H1 (cell line): Measurements from ENCODE around the gene CRTC2. TPM values are rescaled to one million over a fixed set of nuclear protein-coding genes. Genes with fewer than 3 reads are reported as not detected.

ENCODE experiments used
- CTCF ChIA-PET: fragments of 300-600 bp; sonication (Branson Sonifier 250); formaldehyde crosslinking; loops from one replicate; lab custom pipeline; 2021; ENCODE audit not compliant: partially characterized antibody; lab: Charles Lee
- POLR2A ChIA-PET: fragments of 300-600 bp; sonication (Branson Sonifier 250); formaldehyde crosslinking; loops from one replicate; lab custom pipeline; 2021; ENCODE audit warnings: inconsistent platforms; ENCODE audit not compliant: partially characterized antibody; lab: Charles Lee
- DNase-seq, 2 experiments: peaks; one replicate each; pipeline versions ENCODE4 v3.0.0 to v3.0.0-alpha.2; 2010 to 2022; ENCODE audit warnings: low spot score in 2 of 2, low read depth in 1 of 2, mixed read lengths in 1 of 2
- FAIRE-seq: peaks from 2 replicates; lab custom pipeline; 2011; peaks lifted over from hg19 to GRCh38; lab: Jason Lieb, UNC
- H2AFZ ChIP-seq: 2 replicates; pipeline ENCODE4 v1.8.1; 2012; ENCODE audit warnings: low read length, inconsistent platforms
- H2AK5ac ChIP-seq: 2 replicates; pipeline ENCODE4 v1.6.1; 2013; ENCODE audit warnings: low read depth, low read length
- H2BK120ac ChIP-seq: replicated peaks from 2 replicates; pipeline ENCODE3; 2013; ENCODE audit warnings: low read depth, low read length, inconsistent platforms
- H2BK12ac ChIP-seq: 2 replicates; pipeline ENCODE4 v1.6.1; 2013; ENCODE audit warnings: low read depth, low read length
- H2BK15ac ChIP-seq: 2 replicates; pipeline ENCODE4 v1.6.1; 2013; ENCODE audit warnings: low read length
- H2BK20ac ChIP-seq: 2 replicates; pipeline ENCODE4 v1.6.1; 2013; ENCODE audit warnings: low read length
- H2BK5ac ChIP-seq: 2 replicates; pipeline ENCODE4 v1.6.1; 2013; ENCODE audit warnings: low read depth, low read length
- H3K14ac ChIP-seq: 2 replicates; pipeline ENCODE4 v1.6.1; 2013; ENCODE audit warnings: inconsistent platforms; ENCODE audit not compliant: insufficient read length
- H3K18ac ChIP-seq: 2 replicates; pipeline ENCODE4 v1.6.1; 2013; ENCODE audit warnings: low read length; ENCODE audit errors: extremely low read depth
- H3K23ac ChIP-seq: 2 replicates; pipeline ENCODE4 v1.6.1; 2013; ENCODE audit warnings: inconsistent platforms; ENCODE audit not compliant: insufficient read length
- H3K23me2 ChIP-seq: 2 replicates; pipeline ENCODE4 v1.6.1; 2013; ENCODE audit warnings: low read depth, low read length
- H3K27ac ChIP-seq: 2 replicates; pipeline ENCODE4 v1.6.1; 2011; ENCODE audit warnings: low read depth, low read length, inconsistent platforms
- H3K27me3 ChIP-seq, 4 experiments: replicated peaks in 1 of 4; 1 replicate in 1 of 4; 2 replicates in 3 of 4; pipeline versions ENCODE4 v1.6.1 to v1.8.1; 2011 to 2013; ENCODE audit warnings: low read length in 3 of 4, mild to moderate bottlenecking in 3 of 4, inconsistent platforms in 2 of 4, mixed read lengths in 2 of 4, moderate library complexity in 1 of 4; ENCODE audit not compliant: control insufficient read depth in 3 of 4, insufficient read depth in 3 of 4; ENCODE audit errors: extremely low read depth in 1 of 4
- H3K36me3 ChIP-seq, 4 experiments: 2 replicates each; pipeline versions ENCODE4 v1.6.1 to v1.8.1; 2011 to 2013; ENCODE audit warnings: mild to moderate bottlenecking in 4 of 4, low read length in 3 of 4, moderate library complexity in 2 of 4, control low read depth in 1 of 4, inconsistent platforms in 1 of 4; ENCODE audit not compliant: insufficient read depth in 4 of 4, control insufficient read depth in 2 of 4
- H3K4ac ChIP-seq: replicated peaks from 2 replicates; pipeline ENCODE3; 2013; ENCODE audit warnings: low read length, low read depth, mixed read lengths, inconsistent platforms; ENCODE audit not compliant: insufficient read length
- H3K4me1 ChIP-seq, 4 experiments: replicated peaks in 1 of 4; 1 replicate in 1 of 4; 2 replicates in 3 of 4; pipeline versions ENCODE4 v1.6.1 to v1.8.1; 2011 to 2013; ENCODE audit warnings: low read length in 3 of 4, inconsistent platforms in 2 of 4, mixed read lengths in 1 of 4; ENCODE audit not compliant: insufficient read depth in 4 of 4, control insufficient read depth in 3 of 4
- H3K4me2 ChIP-seq, 2 experiments: 2 replicates each; pipeline versions ENCODE4 v1.6.1 to v1.8.1; 2011 to 2013; ENCODE audit warnings: low read depth in 2 of 2, low read length in 2 of 2, control low read depth in 1 of 2, inconsistent platforms in 1 of 2, mild to moderate bottlenecking in 1 of 2; ENCODE audit not compliant: insufficient read depth in 1 of 2
- H3K4me3 ChIP-seq, 4 experiments: fragments of 200-600, 300-600 bp in 1 of 4; sonication (generic), shearing (Covaris generic), sonication (Bioruptor Twin) in 1 of 4; 2 replicates each; pipeline versions ENCODE4 v1.5.1 to v1.8.1; 2011 to 2016; ENCODE audit warnings: low read length in 4 of 4, low read depth in 3 of 4, control low read depth in 2 of 4, inconsistent platforms in 2 of 4, mild to moderate bottlenecking in 2 of 4, mixed read lengths in 1 of 4, moderate library complexity in 1 of 4; ENCODE audit not compliant: insufficient read depth in 2 of 4; ENCODE audit errors: extremely low read depth in 1 of 4
- H3K56ac ChIP-seq: replicated peaks from 2 replicates; pipeline ENCODE3; 2013; ENCODE audit warnings: low read depth, mild to moderate bottlenecking, mixed read lengths, low read length, inconsistent platforms; ENCODE audit not compliant: insufficient read length
- H3K79me1 ChIP-seq: 2 replicates; pipeline ENCODE4 v1.6.1; 2013; ENCODE audit warnings: low read depth, low read length, control low read depth
- H3K79me2 ChIP-seq, 2 experiments: 2 replicates each; pipeline versions ENCODE4 v1.6.1 to v1.8.1; 2012 to 2013; ENCODE audit warnings: low read length in 2 of 2, mild to moderate bottlenecking in 2 of 2, inconsistent platforms in 1 of 2; ENCODE audit not compliant: insufficient read depth in 2 of 2, control insufficient read depth in 1 of 2
- H3K9ac ChIP-seq, 4 experiments: replicated peaks in 1 of 4; 1 replicate in 1 of 4; 2 replicates in 3 of 4; pipeline versions ENCODE4 v1.6.1 to v1.8.1; 2011 to 2013; ENCODE audit warnings: low read depth in 3 of 4, low read length in 3 of 4, control low read depth in 2 of 4, mild to moderate bottlenecking in 2 of 4, moderate library complexity in 2 of 4, inconsistent platforms in 1 of 4; ENCODE audit errors: extremely low read depth in 1 of 4
- H3K9me3 ChIP-seq, 2 experiments: 2 replicates each; pipeline versions ENCODE4 v1.6.1 to v1.8.1; 2012 to 2013; ENCODE audit warnings: mild to moderate bottlenecking in 2 of 2, moderate library complexity in 2 of 2, control low read depth in 1 of 2, inconsistent platforms in 1 of 2, low read depth in 1 of 2, low read length in 1 of 2, mixed read lengths in 1 of 2; ENCODE audit not compliant: insufficient read depth in 2 of 2
- H4K20me1 ChIP-seq, 2 experiments: replicated peaks in 1 of 2; 2 replicates each; pipeline versions ENCODE3 to v1.8.1; 2011 to 2013; ENCODE audit warnings: inconsistent platforms in 2 of 2, low read length in 2 of 2, mild to moderate bottlenecking in 1 of 2; ENCODE audit not compliant: insufficient read depth in 2 of 2, control insufficient read depth in 1 of 2
- H4K5ac ChIP-seq: 2 replicates; pipeline ENCODE4 v1.6.1; 2013; ENCODE audit warnings: low read length, low read depth, mixed read lengths, inconsistent platforms; ENCODE audit not compliant: insufficient read length
- H4K8ac ChIP-seq: 2 replicates; pipeline ENCODE4 v1.8.0; 2013; ENCODE audit warnings: mild to moderate bottlenecking, moderate library complexity, low read length, inconsistent platforms; ENCODE audit not compliant: insufficient read depth; ENCODE audit errors: extremely low read depth
- H4K91ac ChIP-seq: replicated peaks from 2 replicates; pipeline ENCODE3; 2013; ENCODE audit warnings: low read length, mixed read lengths, inconsistent platforms; ENCODE audit not compliant: insufficient read length
- EP300 ChIP-seq, 2 experiments: IDR thresholded peaks; 1 replicate in 1 of 2; 2 replicates in 1 of 2; pipeline ENCODE4 v1.6.1; 2011 to 2012; ENCODE audit warnings: low read depth in 2 of 2, low read length in 2 of 2, mild to moderate bottlenecking in 2 of 2, borderline replicate concordance in 1 of 2, inconsistent platforms in 1 of 2, moderate library complexity in 1 of 2
- SAP30 ChIP-seq: fragments of 300-600 bp; sonication (generic); IDR thresholded peaks from 2 replicates; pipeline ENCODE4 v1.7.1; 2012; ENCODE audit warnings: low read length, moderate library complexity, mild to moderate bottlenecking, inconsistent platforms; ENCODE audit not compliant: insufficient read depth, insufficient replicate concordance
- WGBS, 2 experiments: shearing (Covaris generic) in 1 of 2; methylation state at CpG; one replicate each; pipeline versions ENCODE4 v1.1.6 to v1.1.7; 2013 to 2015; ENCODE audit warnings: low lambda C conversion rate in 2 of 2, mixed read lengths in 2 of 2, inconsistent platforms in 1 of 2, low coverage in 1 of 2, missing lambda C conversion rate in 1 of 2; ENCODE audit not compliant: insufficient replicate concordance in 2 of 2, insufficient coverage in 1 of 2, insufficient read length in 1 of 2; ENCODE audit errors: extremely low coverage in 1 of 2, missing lambda C conversion rate in 1 of 2; 5-methylcytosine and 5-hydroxymethylcytosine counted together
- long read RNA-seq, 2 experiments: library from RNA in 1 of 2; library from capped mRNA in 1 of 2; stranded (forward); transcript quantifications; one replicate each; pipeline ENCODE4 v2.0.0, GENCODE V29; 2021; ENCODE audit warnings: inconsistent platforms in 1 of 2
- polyA minus RNA-seq, 3 experiments: library from RNA; depleted of rRNA, polyadenylated mRNA; stranded (reverse); fragments of >200 nt; gene quantifications; 1 replicate in 2 of 3; 2 replicates in 1 of 3; pipeline ENCODE4 v1.2.3, GENCODE V29; 2011
- polyA plus RNA-seq, 7 experiments: library from polyadenylated mRNA; depleted of rRNA in 3 of 7; stranded (reverse) in 5 of 7; unstranded in 2 of 7; fragments of >200 nt in 5 of 7; fragments of 200-250 nt in 2 of 7; gene quantifications; 1 replicate in 5 of 7; 2 replicates in 1 of 7; 4 replicates in 1 of 7; pipeline versions ENCODE4 v1.2.1 to v1.2.3, GENCODE V29; 2011 to 2013; ENCODE audit warnings: missing spikeins in 2 of 7, mixed read lengths in 2 of 7
- total RNA-seq: library from RNA; stranded (reverse); fragmentation: NEBNext Ultra II Directional; extraction: Animal tissue kit (Norgen Biotek cat#: 25700); gene quantifications from 2 replicates; pipeline ENCODE4 v1.2.1, GENCODE V29; 2021
- TF ChIP-seq, protein P1 (sequence below): IDR thresholded peaks from 2 replicates; pipeline ENCODE4 v1.6.1; 2012; ENCODE audit warnings: inconsistent platforms

The CRTC2 gene, protein sequence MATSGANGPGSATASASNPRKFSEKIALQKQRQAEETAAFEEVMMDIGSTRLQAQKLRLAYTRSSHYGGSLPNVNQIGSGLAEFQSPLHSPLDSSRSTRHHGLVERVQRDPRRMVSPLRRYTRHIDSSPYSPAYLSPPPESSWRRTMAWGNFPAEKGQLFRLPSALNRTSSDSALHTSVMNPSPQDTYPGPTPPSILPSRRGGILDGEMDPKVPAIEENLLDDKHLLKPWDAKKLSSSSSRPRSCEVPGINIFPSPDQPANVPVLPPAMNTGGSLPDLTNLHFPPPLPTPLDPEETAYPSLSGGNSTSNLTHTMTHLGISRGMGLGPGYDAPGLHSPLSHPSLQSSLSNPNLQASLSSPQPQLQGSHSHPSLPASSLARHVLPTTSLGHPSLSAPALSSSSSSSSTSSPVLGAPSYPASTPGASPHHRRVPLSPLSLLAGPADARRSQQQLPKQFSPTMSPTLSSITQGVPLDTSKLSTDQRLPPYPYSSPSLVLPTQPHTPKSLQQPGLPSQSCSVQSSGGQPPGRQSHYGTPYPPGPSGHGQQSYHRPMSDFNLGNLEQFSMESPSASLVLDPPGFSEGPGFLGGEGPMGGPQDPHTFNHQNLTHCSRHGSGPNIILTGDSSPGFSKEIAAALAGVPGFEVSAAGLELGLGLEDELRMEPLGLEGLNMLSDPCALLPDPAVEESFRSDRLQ
- total RNA-seq (28.6 and 33.7 TPM in 2 replicates), polyA plus RNA-seq (2011; rRNA removed) (34.3 and 38.8 TPM in 2 replicates), polyA minus RNA-seq (2011; rRNA and poly(A)+ RNA removed) (18.6 and 26.3 TPM in 2 replicates)
- 22.6 TPM for polyA plus RNA-seq (2011; cell fraction: cytosol; rRNA removed)
- polyA plus RNA-seq (2011; cell fraction: nucleus; rRNA removed), result 101 TPM
- 31.4 to 36.7 TPM (median 34.1 TPM) in 4 replicates for polyA plus RNA-seq (2012, experiment 1 of 2)
- polyA plus RNA-seq (2012, experiment 2 of 2), result 31.5 TPM
- polyA plus RNA-seq (2013, experiment 1 of 2), result 29.7 TPM
- polyA plus RNA-seq (2013, experiment 2 of 2), result 24.9 TPM
- polyA minus RNA-seq (2011; cell fraction: cytosol; rRNA and poly(A)+ RNA removed), result 19.1 TPM
- 25.6 TPM for polyA minus RNA-seq (2011; cell fraction: nucleus; rRNA and poly(A)+ RNA removed)
- long read RNA-seq, experiment 1, partial matches to known transcripts, result 3 of 4 reads
- long read RNA-seq, experiment 1, other reads (novel, unspliced or antisense), result 1 of 4 reads
- long read RNA-seq, experiment 2, partial matches to known transcripts, result 2 of 2 reads
- long read RNA-seq, experiment 2, other reads (novel, unspliced or antisense), result 0 of 2 reads

DNA sequence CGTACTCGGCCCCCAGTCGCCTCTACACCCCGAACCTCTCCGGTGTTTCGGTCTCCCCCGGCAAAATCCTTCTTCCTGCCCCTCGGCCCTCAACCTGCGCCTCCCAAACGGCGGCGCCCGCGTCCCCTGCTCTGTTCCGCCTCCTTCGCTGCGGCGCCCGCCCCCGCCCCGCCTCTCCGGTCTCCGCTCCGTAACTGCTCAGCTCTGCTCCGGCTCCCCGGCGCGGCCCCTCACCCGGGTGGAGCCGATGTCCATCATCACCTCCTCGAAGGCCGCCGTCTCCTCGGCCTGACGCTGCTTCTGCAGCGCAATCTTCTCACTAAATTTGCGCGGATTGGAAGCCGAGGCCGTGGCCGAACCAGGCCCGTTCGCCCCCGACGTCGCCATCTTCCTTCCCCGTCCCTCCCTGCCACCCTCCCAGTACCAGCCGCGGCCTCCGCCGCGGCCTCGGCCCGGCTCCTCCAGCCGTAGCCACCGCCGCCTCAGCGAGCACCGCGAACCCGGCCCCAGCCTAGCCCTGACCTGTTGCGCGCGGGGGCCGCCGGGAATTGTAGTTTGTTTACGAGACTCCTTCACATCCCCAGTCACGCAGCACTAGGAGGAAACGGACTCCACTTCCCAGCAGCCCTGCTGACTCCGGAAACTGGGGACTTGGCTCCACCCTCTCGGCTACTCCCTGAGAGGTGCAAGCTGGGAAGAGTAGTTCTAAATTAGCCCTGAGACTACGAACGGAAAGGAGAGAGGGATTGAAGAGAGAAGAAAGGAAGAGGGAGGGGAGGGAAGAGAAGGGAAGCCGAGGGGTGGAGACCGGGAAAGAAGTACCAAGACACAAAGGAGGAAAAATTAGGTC, at the start of gene CRTC2:
TSS of gene CRTC2 (minus strand) at position 502 of the 850 bp plus-strand sequence. CDS start at position 387, 115 bp downstream.
- Histone ChIP-seq H2BK20ac (no peak within 1 kb of the TSS), H3K4me2 (peak within 1 kb of the TSS; percentile 81 to 89), H2BK120ac (no peak within 1 kb of the TSS), H3K27ac (peak within 1 kb of the TSS; percentile 77), H3K23me2 (peaks cover 22% of the 10 kb centered on the region), H4K8ac (peak within 1 kb of the TSS; percentile 94), H3K56ac (peak within 1 kb of the TSS; percentile 25), H2BK12ac (0 out of 2 replicates have a peak within 1 kb of the TSS, but pooled peaks have one; percentile 60), H4K5ac (peak within 1 kb of the TSS; percentile 66), H3K4ac (no peak within 1 kb of the TSS), H3K9me3 (no peaks in the 10 kb centered on the region), H2AK5ac (0 out of 2 replicates have a peak within 1 kb of the TSS, but pooled peaks have one; percentile 11), H2BK5ac (peak within 1 kb of the TSS; percentile 96), H2AFZ (peak within 1 kb of the TSS; percentile 4; the same call in 1 of the 2 replicates), H3K27me3 (no peaks in the 10 kb centered on the region), H3K23ac (no peak within 1 kb of the TSS), H3K36me3 (peaks cover 11 to 26% (median 20%) of the 10 kb centered on the region in 4 experiments), H3K9ac (peak within 1 kb of the TSS; percentile 77 to 85 (median 81)), H3K14ac (no peak within 1 kb of the TSS), H4K91ac (peak within 1 kb of the TSS; percentile 76), H4K20me1 (peaks cover 9 to 14% of the 10 kb centered on the region in 2 experiments), H3K79me2 (peaks cover 36 to 73% of the 10 kb centered on the region in 2 experiments), H2BK15ac (0 out of 2 replicates have a peak within 1 kb of the TSS, but pooled peaks have one; percentile 16), H3K4me3 (peak within 1 kb of the TSS; percentile 82 to 98 (median 88)), H3K18ac (peak within 1 kb of the TSS; percentile 92), H3K4me1 (peaks cover 6 to 20% (median 12%) of the 10 kb centered on the region in 4 experiments), H3K79me1 (peaks cover 31% of the 10 kb centered on the region)
- POLR2A ChIA-PET, result interaction anchor here (0.5 to 15.7 kb wide), 18 partner anchors 11 to 535 kb away, joined by 3 to 454 read pairs (median 4); partner anchors contain the start of genes CHTOP, CREB3L4, DENND4B and GATAD2B
- DNase-seq (peak; percentile 96 to 97), FAIRE-seq (peak; percentile 78)
- CTCF ChIA-PET, result interaction anchor here (1.0 to 6.4 kb wide), 3 partner anchors 13 to 30 kb away, joined by 3 to 31 read pairs (median 3); partner anchors contain the start of gene DENND4B
- 2% methylated on average over 49 of the region's 75 CpGs; no CpG with 5 or more reads in 1 of the 2 experiments for WGBS, 2 experiments
- TF ChIP-seq, protein P1, sequence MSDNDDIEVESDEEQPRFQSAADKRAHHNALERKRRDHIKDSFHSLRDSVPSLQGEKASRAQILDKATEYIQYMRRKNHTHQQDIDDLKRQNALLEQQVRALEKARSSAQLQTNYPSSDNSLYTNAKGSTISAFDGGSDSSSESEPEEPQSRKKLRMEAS, result no peak
- TF ChIP-seq EP300 (IDR thresholded peaks at IDR 0.05; ENCODE audit: borderline replicate concordance in 1 of 2, low read depth in 2 of 2, low read length in 2 of 2) (0 out of 3 replicates have a peak, but pooled peaks of 1 of the 2 experiments have one; percentile 13), SAP30 (no peak)
